ENCODE measurements around the gene HDAC4.

Gene HDAC4

GRCh38 chr2:239246723-239247122 is 154.1 kb downstream of the HDAC4 start:
- H3K9me3 Mint-ChIP-seq: no peaks in the 10 kb centered on the region
- no peak overlapping the region for H3K27ac Mint-ChIP-seq
- peaks cover 50% of the 10 kb centered on the region for H3K4me1 Mint-ChIP-seq
- no peak overlapping the region for H3K4me3 Mint-ChIP-seq
- peaks cover 4% of the 10 kb centered on the region for H3K27me3 Mint-ChIP-seq
- CTCF ChIA-PET: no interaction called here
- H3K36me3 Mint-ChIP-seq: peaks cover 46% of the 10 kb centered on the region
- DNase-seq: no peak

- peaks cover 52% of the 10 kb centered on the region for H3K4me1 Mint-ChIP-seq
- no peak overlapping the region for H3K4me3 Mint-ChIP-seq
- CTCF ChIA-PET: no interaction called here
- H3K9me3 Mint-ChIP-seq: no peaks in the 10 kb centered on the region
- DNase-seq: no peak
- H3K36me3 Mint-ChIP-seq: peaks cover 42% of the 10 kb centered on the region
- no peak overlapping the region for H3K27ac Mint-ChIP-seq
- peaks cover 4% of the 10 kb centered on the region for H3K27me3 Mint-ChIP-seq
These were observed 154.7 kb downstream of the HDAC4 start for GRCh38 chr2:239245872-239246721.

GRCh38 chr2:239245107-239245506 is 155.7 kb downstream of the HDAC4 start:
- no peak overlapping the region for H3K27ac Mint-ChIP-seq
- H3K9me3 Mint-ChIP-seq: no peaks in the 10 kb centered on the region
- no peak for DNase-seq
- CTCF ChIA-PET: no interaction called here
- peaks cover 4% of the 10 kb centered on the region for H3K27me3 Mint-ChIP-seq
- peaks cover 52% of the 10 kb centered on the region for H3K4me1 Mint-ChIP-seq
- no peak overlapping the region for H3K4me3 Mint-ChIP-seq
- peaks cover 42% of the 10 kb centered on the region for H3K36me3 Mint-ChIP-seq

- Mint-ChIP-seq H3K4me3 (no peak overlapping the region), H3K27me3 (peaks cover 4% of the 10 kb centered on the region), H3K36me3 (peaks cover 38% of the 10 kb centered on the region), H3K4me1 (peaks cover 52% of the 10 kb centered on the region), H3K9me3 (no peaks in the 10 kb centered on the region), H3K27ac (no peak overlapping the region)
- CTCF ChIA-PET: no interaction called here
- DNase-seq: no peak
These were observed 156.2 kb downstream of the HDAC4 start for GRCh38 chr2:239244625-239245024.

- H3K27me3 Mint-ChIP-seq: peaks cover 4% of the 10 kb centered on the region
- H3K9me3 Mint-ChIP-seq: no peaks in the 10 kb centered on the region
- no peak overlapping the region for H3K4me3 Mint-ChIP-seq
- CTCF ChIA-PET: no interaction called here
- DNase-seq: no peak
- H3K36me3 Mint-ChIP-seq: peaks cover 24% of the 10 kb centered on the region
- H3K27ac Mint-ChIP-seq: no peak overlapping the region
- peaks cover 47% of the 10 kb centered on the region for H3K4me1 Mint-ChIP-seq
These were observed 159.3 kb downstream of the HDAC4 start for GRCh38 chr2:239241431-239241960.

- CTCF ChIA-PET: no interaction called here
- no peak overlapping the region for H3K27ac Mint-ChIP-seq
These were observed 160.4 kb downstream of the HDAC4 start for GRCh38 chr2:239240414-239240881.

GRCh38 chr2:239239607-239240413 is 161.0 kb downstream of the HDAC4 start:
- CTCF ChIA-PET: no interaction called here
- H3K4me3 Mint-ChIP-seq: no peak overlapping the region
- peaks cover 4% of the 10 kb centered on the region for H3K27me3 Mint-ChIP-seq
- DNase-seq: no peak
- peaks cover 25% of the 10 kb centered on the region for H3K36me3 Mint-ChIP-seq
- H3K4me1 Mint-ChIP-seq: peaks cover 51% of the 10 kb centered on the region
- no peaks in the 10 kb centered on the region for H3K9me3 Mint-ChIP-seq
- H3K27ac Mint-ChIP-seq: no peak overlapping the region

More at GRCh38 chr2:239240414-239240881, 160.4 kb downstream of the HDAC4 start:
- H3K36me3 Mint-ChIP-seq: peaks cover 26% of the 10 kb centered on the region
- peaks cover 49% of the 10 kb centered on the region for H3K4me1 Mint-ChIP-seq
- H3K9me3 Mint-ChIP-seq: no peaks in the 10 kb centered on the region
- no peak for DNase-seq
- peaks cover 4% of the 10 kb centered on the region for H3K27me3 Mint-ChIP-seq
- H3K4me3 Mint-ChIP-seq: no peak overlapping the region

GRCh38 chr2:239238839-239239606 is 161.8 kb downstream of the HDAC4 start:
- Mint-ChIP-seq H3K4me1 (peaks cover 58% of the 10 kb centered on the region), H3K9me3 (no peaks in the 10 kb centered on the region), H3K4me3 (no peak overlapping the region), H3K27ac (no peak overlapping the region), H3K36me3 (peaks cover 30% of the 10 kb centered on the region), H3K27me3 (peaks cover 4% of the 10 kb centered on the region)
- CTCF ChIA-PET: no interaction called here
- no peak for DNase-seq

GRCh38 chr2:239238381-239238780 is 162.4 kb downstream of the HDAC4 start:
- Mint-ChIP-seq H3K27me3 (peaks cover 4% of the 10 kb centered on the region), H3K4me3 (no peak overlapping the region), H3K9me3 (no peaks in the 10 kb centered on the region), H3K36me3 (peaks cover 30% of the 10 kb centered on the region), H3K27ac (no peak overlapping the region), H3K4me1 (peaks cover 59% of the 10 kb centered on the region)
- CTCF ChIA-PET: no interaction called here
- no peak for DNase-seq

- no peaks in the 10 kb centered on the region for H3K9me3 Mint-ChIP-seq
- CTCF ChIA-PET: no interaction called here
- peaks cover under 1% of the 10 kb centered on the region for H3K27me3 Mint-ChIP-seq
- no peak for DNase-seq
- H3K27ac Mint-ChIP-seq: no peak overlapping the region
- peaks cover 65% of the 10 kb centered on the region for H3K4me1 Mint-ChIP-seq
- peaks cover 34% of the 10 kb centered on the region for H3K36me3 Mint-ChIP-seq
- H3K4me3 Mint-ChIP-seq: no peak overlapping the region
These were observed 164.0 kb downstream of the HDAC4 start for GRCh38 chr2:239236808-239237205.

GRCh38 chr2:239236043-239236807 is 164.6 kb downstream of the HDAC4 start:
- H3K36me3 Mint-ChIP-seq: peaks cover 33% of the 10 kb centered on the region
- no peak for DNase-seq
- CTCF ChIA-PET: no interaction called here
- no peak overlapping the region for H3K4me3 Mint-ChIP-seq
- no peaks in the 10 kb centered on the region for H3K27me3 Mint-ChIP-seq
- H3K9me3 Mint-ChIP-seq: no peaks in the 10 kb centered on the region
- no peak overlapping the region for H3K27ac Mint-ChIP-seq
- H3K4me1 Mint-ChIP-seq: peaks cover 63% of the 10 kb centered on the region

GRCh38 chr2:239235311-239235710 is 165.5 kb downstream of the HDAC4 start:
- Mint-ChIP-seq H3K4me3 (no peak overlapping the region), H3K9me3 (no peaks in the 10 kb centered on the region), H3K27me3 (no peaks in the 10 kb centered on the region), H3K27ac (no peak overlapping the region), H3K36me3 (peaks cover 36% of the 10 kb centered on the region), H3K4me1 (peaks cover 71% of the 10 kb centered on the region)
- DNase-seq: no peak
- CTCF ChIA-PET: no interaction called here
